ENCODE data around the gene RIIAD1.
"Not testable (repeated sequence)": the region's sequence is repeated elsewhere in the genome, so short reads cannot be mapped to it uniquely, and the experiment has no call there.

RIIAD1 gene

DNA sequence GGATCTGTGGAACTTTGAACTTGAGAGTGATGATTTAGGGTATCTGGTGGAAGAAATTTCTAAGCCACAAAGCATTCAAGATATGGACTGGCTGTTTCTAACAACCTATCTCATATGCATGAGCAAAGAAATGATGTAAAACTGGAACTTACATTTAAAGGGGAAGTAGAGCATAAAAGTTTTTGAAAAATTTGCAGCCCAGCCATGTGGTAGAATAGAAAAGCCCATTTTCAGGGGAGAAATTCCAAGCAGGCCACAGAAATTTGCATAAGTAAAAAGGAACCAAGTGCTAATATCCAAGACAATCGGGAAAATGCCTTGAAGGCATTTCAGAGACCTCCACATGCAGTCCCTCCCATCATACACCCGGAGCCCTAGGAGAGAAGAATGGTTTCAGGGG lies 15.7 kb downstream of the RIIAD1 start:
- FAIRE-seq: no peak

GRCh38 chr1:151737479-151737878 lies 16.2 kb downstream of the RIIAD1 start:
- no peak for FAIRE-seq

- FAIRE-seq: no peak
Observed at GRCh38 chr1:151739590-151740355, 18.5 kb downstream of the RIIAD1 start.

GRCh38 chr1:151741516-151741915 lies 20.2 kb downstream of the RIIAD1 start:
- no peak for FAIRE-seq

DNA sequence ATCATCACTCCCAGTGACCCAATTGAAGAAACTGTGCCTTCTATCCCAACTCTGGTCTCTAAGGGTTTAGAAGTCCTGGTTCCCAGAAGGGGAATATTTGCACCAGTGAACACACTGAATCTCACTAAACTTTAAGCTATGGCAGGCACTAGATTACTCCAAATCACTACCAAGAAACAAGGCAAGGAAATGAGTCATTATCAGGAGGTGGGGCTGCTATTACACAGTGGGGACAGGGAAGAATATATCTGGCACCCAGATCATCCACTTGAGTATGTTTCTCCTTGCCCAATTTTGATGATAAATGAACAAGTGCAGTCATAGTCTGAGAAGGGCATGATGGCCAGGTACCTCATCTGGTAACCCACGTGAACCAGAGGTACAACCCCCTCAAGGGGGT lies 35.0 kb downstream of the RIIAD1 start:
- FAIRE-seq: no peak

- no peak for FAIRE-seq
Observed at GRCh38 chr1:151759241-151759640, 37.9 kb downstream of the RIIAD1 start.

DNA sequence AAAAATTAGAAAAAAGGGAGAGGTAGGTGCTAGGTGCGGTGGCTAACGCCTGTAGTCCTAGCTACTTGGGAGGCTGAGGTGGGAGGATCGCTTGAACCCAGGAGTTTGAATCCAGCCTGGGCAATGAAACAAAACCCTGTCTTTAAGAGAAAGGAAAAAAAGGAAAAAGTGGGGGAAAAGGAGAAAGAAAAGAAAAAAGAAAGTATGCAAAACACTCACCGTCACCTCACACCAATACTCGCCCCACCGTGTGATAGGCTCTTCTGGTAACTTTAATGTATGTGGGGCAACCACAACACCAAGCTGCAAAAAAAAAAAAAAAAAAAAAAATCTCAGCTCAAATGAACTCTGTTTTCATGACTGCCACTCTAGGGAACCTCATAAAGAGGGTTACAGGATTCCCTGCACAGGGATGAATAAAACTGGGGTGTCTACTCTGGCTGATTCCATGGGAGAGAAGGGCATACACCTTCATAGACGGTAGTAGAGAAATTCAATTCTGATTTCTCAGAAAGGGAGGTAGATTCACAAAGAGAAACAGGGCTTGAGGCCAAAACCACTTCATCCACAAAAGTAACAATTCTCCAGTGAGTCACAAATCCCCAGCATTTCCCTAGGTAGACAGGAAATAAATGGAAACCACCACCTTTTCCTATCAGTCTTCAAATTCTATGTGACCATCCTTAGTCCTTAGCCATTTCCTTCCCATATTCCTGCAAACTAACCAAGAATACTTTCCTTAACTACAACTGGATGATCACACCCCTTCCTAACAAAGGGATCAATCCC lies 39.5 kb downstream of the RIIAD1 start:
- no peak for FAIRE-seq

DNA sequence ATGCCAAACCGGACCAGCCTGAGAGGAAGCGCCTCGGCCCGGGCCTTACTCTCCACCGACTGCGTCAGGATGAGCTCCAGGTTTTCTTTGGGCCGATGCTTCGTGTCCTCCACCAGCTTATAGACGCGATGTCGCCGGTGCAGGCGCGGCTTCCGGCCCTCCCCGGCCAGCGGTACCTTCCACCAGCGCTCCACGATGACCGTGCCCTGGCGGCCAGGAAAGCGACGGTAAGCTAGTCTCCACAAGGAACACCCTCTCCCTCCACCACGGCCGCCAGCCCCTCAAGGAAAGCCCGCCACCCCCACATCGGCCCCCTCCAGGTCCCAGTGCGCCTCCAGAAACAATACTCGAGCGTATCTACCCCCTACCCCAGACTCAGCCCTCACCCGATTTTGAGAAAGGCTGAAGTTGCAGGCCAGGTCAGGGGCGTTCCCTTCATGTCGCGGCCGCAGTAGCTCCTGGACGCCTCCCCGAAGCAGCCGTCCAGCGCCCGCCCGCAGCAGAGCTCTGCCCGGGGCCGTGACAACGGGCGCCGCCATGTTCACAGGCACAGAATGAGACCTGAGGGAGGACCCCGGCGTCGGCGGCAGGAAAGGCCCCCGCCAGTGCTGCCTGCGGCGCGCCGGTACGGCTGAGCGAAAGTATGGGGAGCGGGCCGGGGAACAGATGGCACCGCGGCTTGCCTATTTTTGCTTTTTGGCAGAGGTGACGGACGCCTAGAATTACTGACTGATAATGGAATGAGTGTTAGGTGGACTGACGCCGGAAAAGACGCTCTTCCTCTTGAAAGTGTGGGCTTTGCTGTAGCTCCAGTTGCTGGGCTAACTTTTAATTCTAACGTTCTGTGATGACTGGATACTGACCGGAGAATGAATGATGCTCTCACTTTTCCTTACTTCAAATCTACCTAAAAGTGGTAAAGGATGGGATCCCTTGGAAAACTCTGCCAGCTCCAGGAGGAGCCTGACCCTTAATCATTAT lies 41.9 kb downstream of the RIIAD1 start, which contains the start of gene MRPL9:
Gene MRPL9, minus strand, starts transcription at position 556 of the 981 bp plus-strand sequence. Its CDS starts 17 bp downstream, at position 539.
- FAIRE-seq: no peak

GRCh38 chr1:151763990-151764389 lies 42.7 kb downstream of the RIIAD1 start:
- no peak for FAIRE-seq

DNA sequence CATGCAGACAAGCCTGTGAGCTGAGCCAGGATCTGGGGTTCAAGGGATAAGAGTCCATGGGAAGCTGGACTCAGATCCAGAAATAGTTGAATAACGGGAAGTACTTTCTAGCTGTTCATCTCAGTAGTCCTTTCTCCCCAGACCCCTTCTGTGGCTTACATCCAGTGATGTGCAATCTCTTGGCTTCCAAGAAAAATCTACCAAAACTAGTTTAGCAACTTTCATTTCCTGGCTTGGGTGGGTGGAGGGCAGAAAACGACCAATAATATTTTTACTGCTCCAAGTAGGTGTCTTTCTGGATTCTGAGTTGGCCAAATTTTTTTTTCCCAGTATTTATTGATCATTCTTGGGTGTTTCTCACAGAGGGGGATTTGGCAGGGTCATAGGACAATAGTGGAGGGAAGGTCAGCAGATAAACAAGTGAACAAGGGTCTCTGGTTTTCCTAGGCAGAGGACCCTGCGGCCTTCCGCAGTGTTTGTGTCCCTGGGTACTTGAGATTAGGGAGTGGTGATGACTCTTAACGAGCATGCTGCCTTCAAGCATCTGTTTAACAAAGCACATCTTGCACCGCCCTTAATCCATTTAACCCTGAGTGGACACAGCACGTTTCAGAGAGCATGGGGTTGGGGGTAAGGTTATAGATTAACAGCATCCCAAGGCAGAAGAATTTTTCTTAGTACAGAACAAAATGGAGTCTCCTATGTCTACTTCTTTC lies 47.2 kb downstream of the RIIAD1 start:
- FAIRE-seq: not testable (repeated sequence)

DNA sequence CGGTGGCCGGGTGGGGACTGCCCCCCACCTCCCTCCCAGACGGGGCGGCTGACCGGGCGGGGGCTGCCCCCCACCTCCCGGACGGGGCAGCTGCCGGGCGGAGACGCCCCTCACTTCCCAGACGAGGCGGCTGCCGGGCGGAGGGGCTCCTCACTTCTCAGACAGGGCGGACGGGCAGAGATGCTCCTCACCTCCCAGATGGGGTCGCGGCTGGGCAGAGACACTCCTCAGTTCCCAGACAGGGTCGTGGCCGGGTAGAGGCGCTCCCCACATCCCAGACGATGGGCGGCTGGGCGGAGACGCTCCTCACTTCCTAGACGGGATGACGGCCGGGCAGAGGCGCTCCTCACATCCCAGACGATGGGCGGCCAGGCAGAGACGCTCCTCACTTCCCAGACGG lies 47.9 kb downstream of the RIIAD1 start:
- FAIRE-seq: not testable (repeated sequence)

- FAIRE-seq: no peak
Observed at GRCh38 chr1:151773702-151774101, 52.4 kb downstream of the RIIAD1 start.

DNA sequence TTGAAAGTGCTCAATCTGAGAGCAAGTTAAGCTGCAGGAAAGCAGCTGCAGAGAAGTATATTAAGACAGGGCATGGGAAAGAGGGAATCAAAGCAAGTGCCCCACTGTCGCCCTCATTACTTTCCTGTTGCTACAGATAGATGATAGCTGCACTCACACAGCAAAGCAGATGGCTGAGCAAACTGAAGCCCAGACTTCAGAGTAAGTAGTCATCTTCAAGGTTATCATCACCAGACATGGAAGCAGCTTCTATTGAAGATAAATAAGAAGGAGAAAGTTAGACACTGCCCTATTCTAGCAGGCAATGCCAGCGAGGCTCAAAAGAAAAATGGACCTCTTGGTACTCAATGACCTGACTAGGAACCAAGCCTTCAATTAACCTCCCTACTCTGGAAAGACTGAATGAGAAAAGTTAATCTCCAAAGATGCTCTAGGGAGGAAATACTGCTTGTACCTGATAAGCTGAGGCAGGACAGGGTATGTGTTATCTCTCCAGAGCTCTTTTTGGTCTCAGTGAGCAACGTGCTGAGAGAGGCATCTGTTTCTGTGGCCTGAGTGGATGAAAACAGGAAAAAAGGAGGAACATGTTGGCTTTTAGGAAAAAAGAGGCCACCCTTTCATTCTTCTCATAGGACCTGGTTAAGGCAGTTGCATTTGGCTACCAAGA lies 53.1 kb downstream of the RIIAD1 start:
- no peak for FAIRE-seq

GRCh38 chr1:151775894-151776664 lies 54.8 kb downstream of the RIIAD1 start:
- FAIRE-seq: no peak

DNA sequence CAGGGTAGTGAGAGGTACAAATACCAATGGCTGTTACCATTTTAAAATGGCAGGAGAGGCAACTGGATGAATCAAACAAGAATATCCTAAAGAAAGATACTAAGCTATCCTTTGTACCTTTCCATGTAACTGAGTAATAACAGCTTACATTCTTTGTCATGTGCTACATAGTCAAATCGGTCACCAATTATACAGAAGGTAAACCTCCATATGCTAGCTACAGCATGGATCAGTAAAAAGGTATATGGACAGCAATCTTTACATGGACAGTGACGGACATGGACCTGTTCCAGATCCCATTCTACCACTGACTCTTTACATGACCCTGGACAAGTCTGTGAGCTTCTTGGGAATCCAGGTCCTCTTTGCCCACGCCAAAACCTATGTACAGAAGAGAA lies 55.3 kb downstream of the RIIAD1 start:
- no peak for FAIRE-seq

DNA sequence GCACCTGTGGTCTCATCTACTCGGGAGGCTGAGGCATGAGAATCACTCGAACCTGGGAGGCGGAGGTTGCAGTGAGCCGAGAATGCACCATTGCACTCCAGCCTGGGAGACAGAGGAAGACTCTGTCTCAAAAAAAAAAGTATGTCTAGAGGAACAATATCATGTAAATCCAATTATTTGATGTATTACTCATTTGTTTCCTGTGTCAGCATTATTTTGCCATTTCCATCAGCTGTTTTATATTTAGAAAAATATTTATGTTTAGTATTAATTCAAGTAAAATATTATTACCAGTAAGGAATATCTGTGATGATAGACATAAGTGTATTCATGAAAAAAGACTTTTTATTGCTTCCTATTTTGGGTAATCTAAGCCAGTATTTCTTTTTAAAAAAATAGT lies 56.0 kb downstream of the RIIAD1 start:
- FAIRE-seq: no peak

Measured in endometrium (tissue), 2 donors.